NCI-H1417 treated with DMSO at 0.1 percent for 48 hours (cell line): ENCODE results near the gene MNX1.

Source experiments
- DNase-seq: peaks from one replicate; lab custom pipeline; 2025; lab: John Stamatoyannopoulos, UW

Gene MNX1

GRCh38 chr7:157010588-157011332 lies at the start of gene MNX1:
MNX1 (minus strand) TSS chr7:157010663; CDS start chr7:157010350, 313 bp downstream.
- DNase-seq: peak; percentile 73

- DNase-seq: no peak
Measured at GRCh38 chr7:157059534-157059933, 49.1 kb upstream of the MNX1 start.

GRCh38 chr7:157058701-157059100 lies 48.2 kb upstream of the MNX1 start:
- no peak for DNase-seq

GRCh38 chr7:157058068-157058467 lies 47.6 kb upstream of the MNX1 start:
- no peak for DNase-seq

GRCh38 chr7:157056957-157057902 lies 46.8 kb upstream of the MNX1 start:
- DNase-seq: no peak

- no peak for DNase-seq
Measured at GRCh38 chr7:157056246-157056645, 45.8 kb upstream of the MNX1 start.

- no peak for DNase-seq
Measured at GRCh38 chr7:157054927-157055326, 44.5 kb upstream of the MNX1 start.

- DNase-seq: no peak
Measured at GRCh38 chr7:157053118-157053517, 42.7 kb upstream of the MNX1 start.

- DNase-seq: no peak
Measured at GRCh38 chr7:157047148-157047547, 36.7 kb upstream of the MNX1 start.

- DNase-seq: no peak
Measured at GRCh38 chr7:157046681-157047080, 36.2 kb upstream of the MNX1 start.

GRCh38 chr7:157044943-157045660 lies 34.6 kb upstream of the MNX1 start:
- DNase-seq: no peak

GRCh38 chr7:157044147-157044687 lies 33.8 kb upstream of the MNX1 start:
- DNase-seq: no peak

- no peak for DNase-seq
Measured at GRCh38 chr7:157043745-157044144, 33.3 kb upstream of the MNX1 start.

GRCh38 chr7:157041514-157042277 lies 31.2 kb upstream of the MNX1 start:
- no peak for DNase-seq

- DNase-seq: no peak
Measured at GRCh38 chr7:157041004-157041403, 30.5 kb upstream of the MNX1 start.

- DNase-seq: no peak
Measured at GRCh38 chr7:157037635-157038034, 27.2 kb upstream of the MNX1 start.

GRCh38 chr7:157037028-157037427 lies 26.6 kb upstream of the MNX1 start:
- DNase-seq: no peak

GRCh38 chr7:157035979-157036378 lies 25.5 kb upstream of the MNX1 start:
- no peak for DNase-seq

- DNase-seq: no peak
Measured at GRCh38 chr7:157035302-157035701, 24.8 kb upstream of the MNX1 start.

- no peak for DNase-seq
Measured at GRCh38 chr7:157033483-157034473, 23.3 kb upstream of the MNX1 start.
